K562 (cell line): ENCODE measurements around the gene LAMTOR4. TPM values are rescaled to one million over a fixed set of nuclear protein-coding genes. Genes with fewer than 3 reads are reported as not detected.

Experiments used
- ADNP ChIP-seq: fragments of 200-800 bp; sonication (Bioruptor generic); IDR thresholded peaks from 2 replicates; pipeline ENCODE4 v1.6.1; 2016; ENCODE audit warnings: missing genetic modification characterization, missing compliant biosample characterization
- ATF4 ChIP-seq: fragments of 450-650 bp; formaldehyde crosslinking; IDR thresholded peaks from 2 replicates; pipeline ENCODE4 v1.4.0; 2022; ENCODE audit warnings: mild to moderate bottlenecking, moderate library complexity
- CEBPZ ChIP-seq: fragments of 150-350 bp; IDR thresholded peaks from 2 replicates; pipeline ENCODE4 v1.6.1; 2014; ENCODE audit warnings: low read depth, mild to moderate bottlenecking, low read length, borderline replicate concordance
- CHD1 ChIP-seq: fragments of 200-600 bp; sonication (generic); IDR thresholded peaks from one replicate; pipeline ENCODE4 v1.6.1; 2012; ENCODE audit warnings: mild to moderate bottlenecking, moderate library complexity, low read length, inconsistent platforms
- EHMT2 ChIP-seq: fragments of 450-650 bp; IDR thresholded peaks from 2 replicates; pipeline ENCODE4 v1.6.1; 2018; ENCODE audit warnings: antibody characterized with exemption
- EWSR1 ChIP-seq: fragments of 450-650 bp; IDR thresholded peaks from 2 replicates; pipeline ENCODE4 v1.6.1; 2018; ENCODE audit warnings: borderline replicate concordance, mild to moderate bottlenecking, low read depth, moderate library complexity; ENCODE audit not compliant: partially characterized antibody
- FOS ChIP-seq: IDR thresholded peaks from 3 replicates; pipeline ENCODE4 v1.6.1; 2011; ENCODE audit not compliant: insufficient read length; ENCODE audit errors: extremely low read depth
- FOXA1 ChIP-seq: fragments of 450-650 bp; IDR thresholded peaks from 2 replicates; pipeline ENCODE4 v1.6.1; 2016; ENCODE audit warnings: mild to moderate bottlenecking, borderline replicate concordance
- FOXJ3 ChIP-seq: sonication (generic); formaldehyde crosslinking; IDR thresholded peaks from 2 replicates; pipeline ENCODE4 v1.4.0; 2020; ENCODE audit warnings: mild to moderate bottlenecking, missing genetic modification reagents
- HEY1 ChIP-seq: fragments of 250-450 bp; sonication (Bioruptor Pico); IDR thresholded peaks from 2 replicates; pipeline ENCODE4 v1.5.0; 2020; ENCODE audit warnings: mild to moderate bottlenecking, moderate library complexity, borderline replicate concordance
- LEF1 ChIP-seq: fragments of 450-650 bp; IDR thresholded peaks from 2 replicates; pipeline ENCODE4 v1.6.1; 2016; ENCODE audit warnings: mild to moderate bottlenecking
- MNT ChIP-seq, 2 experiments: fragments of 450-650 bp; conservative IDR thresholded peaks; 2 replicates each; pipeline ENCODE4 v1.6.1; 2017; ENCODE audit warnings: mild to moderate bottlenecking in 2 of 2, moderate library complexity in 2 of 2
- RAD21 ChIP-seq, 2 experiments: fragments of 250-450 bp in 1 of 2; fragments of 450-650 bp in 1 of 2; sonication (Bioruptor Pico) in 1 of 2; formaldehyde crosslinking in 1 of 2; IDR thresholded peaks in 1 of 2; conservative IDR thresholded peaks in 1 of 2; 2 replicates each; pipeline versions ENCODE4 v1.4.0 to v1.8.0; 2020 to 2022; ENCODE audit warnings: mild to moderate bottlenecking in 2 of 2, moderate library complexity in 1 of 2
- RBM34 ChIP-seq: fragments of 200-400 bp; formaldehyde crosslinking; IDR thresholded peaks from 2 replicates; pipeline ENCODE4 v1.6.1; 2018; ENCODE audit warnings: low read length, borderline replicate concordance; ENCODE audit not compliant: insufficient read depth
- RFX1 ChIP-seq: fragments of 450-650 bp; IDR thresholded peaks from 2 replicates; pipeline ENCODE4 v1.6.1; 2016; ENCODE audit warnings: mild to moderate bottlenecking, moderate library complexity
- SMAD1 ChIP-seq: fragments of 150-350 bp; IDR thresholded peaks from 2 replicates; pipeline ENCODE4 v1.6.1; 2014; ENCODE audit warnings: low read length, low read depth; ENCODE audit not compliant: partially characterized antibody
- SNRNP70 ChIP-seq: fragments of 200-400 bp; formaldehyde crosslinking; optimal IDR thresholded peaks from 2 replicates; pipeline ENCODE3; 2017; ENCODE audit warnings: low read depth, low read length
- TAF7 ChIP-seq: fragments of 450-650 bp; IDR thresholded peaks from 2 replicates; pipeline ENCODE4 v1.6.1; 2016; ENCODE audit warnings: missing genetic modification characterization, missing compliant biosample characterization
- TBP ChIP-seq: optimal IDR thresholded peaks from 2 replicates; pipeline ENCODE3; 2011; ENCODE audit warnings: low read depth, low read length, improper control_type of control experiment
- XRCC4 ChIP-seq: IDR thresholded peaks from one replicate; pipeline ENCODE4 v1.6.1; 2011; ENCODE audit not compliant: insufficient read depth, insufficient read length; ENCODE audit errors: extremely low read depth
- ZNF146 ChIP-seq: IDR thresholded peaks from one replicate; pipeline ENCODE4 v1.6.1; 2018; ENCODE audit warnings: missing compliant biosample characterization; ENCODE audit not compliant: unreplicated experiment
- ZNF24 ChIP-seq: fragments of 450-650 bp; IDR thresholded peaks from 2 replicates; pipeline ENCODE4 v1.6.1; 2016
- ZNF668 ChIP-seq: fragments of 250-450 bp; sonication (Bioruptor Pico); IDR thresholded peaks from 2 replicates; pipeline ENCODE4 v1.8.0; 2022; ENCODE audit warnings: mild to moderate bottlenecking, inconsistent platforms
- ZSCAN32 ChIP-seq: fragments of 450-650 bp; formaldehyde crosslinking; IDR thresholded peaks from 2 replicates; pipeline ENCODE4 v1.4.0; 2020; ENCODE audit warnings: mild to moderate bottlenecking, moderate library complexity
- polyA plus RNA-seq, 8 experiments: library from polyadenylated mRNA; depleted of rRNA in 4 of 8; stranded (reverse) in 5 of 8; unstranded in 3 of 8; fragments of >200 nt; fragmentation: Nextera tagmentation in 2 of 8; fragmentation: Illumina TruSeq in 1 of 8; extraction: Ambion mirVana in 2 of 8; extraction: Trizol in 1 of 8; gene quantifications; 2 replicates each; pipeline versions ENCODE4 v1.2.1 to v1.2.3, GENCODE V29; 2011 to 2014; ENCODE audit warnings: inconsistent platforms in 1 of 8, missing spikeins in 1 of 8
- total RNA-seq, 7 experiments: library from RNA; depleted of rRNA in 6 of 7; stranded (reverse); fragments of >200 nt in 6 of 7; fragmentation: Illumina TruSeq in 2 of 7; extraction: Trizol in 2 of 7; gene quantifications; 2 replicates each; pipeline versions ENCODE4 v1.2.1 to v1.2.3, GENCODE V29; 2011 to 2021; ENCODE audit warnings: low replicate concordance in 1 of 7

LAMTOR4 gene
- total and polyA plus RNA-seq, 9 of the 15 experiments (the other 6 are each of a cell fraction or from before 2014, with no cell fraction given) = 79.6 to 314 (median 195) TPM

- TF ChIP-seq CEBPZ = no peak
- 0 out of 2 replicates have a peak, but pooled peaks have one; percentile 25 for TF ChIP-seq LEF1
- TF ChIP-seq RFX1 = no peak
- TF ChIP-seq FOXJ3 (CRISPR knock-in tag) = no peak
- TF ChIP-seq HEY1 (CRISPR knock-in tag) = no peak
- TF ChIP-seq EHMT2 = no peak
- TF ChIP-seq FOXA1 = no peak
- peak; percentile 55; the same call in 1 of the 2 replicates for TF ChIP-seq ZNF668 (CRISPR knock-in tag)
- peak; percentile 63 for TF ChIP-seq SMAD1
- TF ChIP-seq EWSR1 = no peak
- TF ChIP-seq TBP = no peak
- no peak for TF ChIP-seq ZNF24
- peak; percentile 89 to 92 for TF ChIP-seq MNT (conservative IDR thresholded peaks at IDR 0.05)
- no peak for TF ChIP-seq ZNF146 (CRISPR knock-in tag)
- no peak for TF ChIP-seq ZSCAN32
- peak; percentile 89 for TF ChIP-seq FOS
- no peak for TF ChIP-seq XRCC4
- TF ChIP-seq ATF4 (CRISPR knock-in tag) = no peak
- TF ChIP-seq ADNP = no peak
- no peak for TF ChIP-seq RBM34
- TF ChIP-seq TAF7 (tag) = peak; percentile 88
- TF ChIP-seq RAD21 (CRISPR knock-in tag; conservative IDR thresholded peaks at IDR 0.05 in 1 of 2, IDR thresholded peaks at IDR 0.05 in 1 of 2) = no peak
- TF ChIP-seq SNRNP70 = no peak
- peak; percentile 49 for TF ChIP-seq CHD1
Measured at GRCh38 chr7:100101016-100101862, 47.5 kb upstream of the LAMTOR4 start, which contains the start of the genes AP4M1 and MCM7 (continued).
